ENCODE data around the gene VWF. TPM values are rescaled to one million over a fixed set of nuclear protein-coding genes. Genes with fewer than 3 reads are reported as not detected.

The VWF gene
- total and polyA plus RNA-seq, 2 of the 4 experiments (the other 2 are of a cell fraction): under 0.01 to 0.09 TPM

DNA sequence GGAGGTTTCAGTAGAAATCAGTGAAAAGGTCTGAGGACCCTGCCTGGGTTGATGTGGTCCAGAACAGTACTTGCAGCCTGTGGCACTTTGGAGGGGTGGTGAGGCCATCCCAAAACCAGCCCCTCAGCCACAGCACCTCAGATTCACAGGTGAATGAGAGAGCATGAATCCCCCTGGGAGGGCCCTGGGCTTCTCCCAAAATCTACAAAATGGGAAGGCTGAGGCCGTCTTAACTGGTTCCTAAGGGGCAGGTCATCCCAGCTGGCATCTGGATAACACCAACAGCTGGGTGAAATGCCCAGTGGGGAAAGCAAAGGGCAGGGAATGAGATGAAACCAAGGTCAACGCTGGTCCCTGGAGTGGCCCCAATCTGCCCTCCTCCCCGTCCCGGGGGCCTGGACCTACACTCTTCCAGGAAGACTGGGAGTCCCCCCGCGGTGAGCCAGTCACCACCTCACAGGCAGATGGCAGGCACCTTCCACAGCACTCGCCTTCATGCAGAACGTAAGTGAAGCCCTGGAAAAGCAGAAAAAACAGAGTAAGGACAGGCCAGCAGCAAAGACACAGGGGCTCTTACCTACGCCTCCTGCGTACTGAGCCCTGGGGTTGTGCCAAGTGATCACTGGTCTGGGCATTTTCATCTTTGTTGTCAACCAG lies 153.1 kb downstream of the VWF start:
- Histone ChIP-seq H3K4me2 (ENCODE audit: low read depth, low read length) (no peak overlapping the region), H3K23ac (ENCODE audit: low read depth, low read length) (no peak overlapping the region), H2AFZ (replicated peaks; ENCODE audit: low read length, poor library complexity) (no peak overlapping the region), H3K14ac (replicated peaks; ENCODE audit: low read depth, low read length) (no peak overlapping the region), H2BK120ac (ENCODE audit: low read depth, low read length) (no peak overlapping the region), H2AK9ac (replicated peaks; ENCODE audit: low read depth, low read length, poor library complexity) (no peak overlapping the region), H3K4me1 (ENCODE audit: control insufficient read depth, insufficient read depth, low read length) (no peaks in the 10 kb centered on the region), H3K36me3 (ENCODE audit: control insufficient read depth, insufficient read depth, low read length) (no peaks in the 10 kb centered on the region), H4K91ac (ENCODE audit: insufficient read depth, low read depth, low read length) (no peak overlapping the region), H3K4me3 (ENCODE audit: insufficient read depth, low read depth, low read length) (no peak overlapping the region), H4K20me1 (ENCODE audit: insufficient read depth, low read length) (no peaks in the 10 kb centered on the region), H3K27me3 (ENCODE audit: control insufficient read depth, insufficient read depth, low read length) (peaks cover 62% of the 10 kb centered on the region), H3K9me1 (ENCODE audit: insufficient read depth, low read length) (no peaks in the 10 kb centered on the region), H3K56ac (ENCODE audit: extremely low read depth, insufficient read depth, low read length) (no peak overlapping the region), H3K9me3 (ENCODE audit: control insufficient read depth, insufficient read depth, low read length) (no peaks in the 10 kb centered on the region), H2BK15ac (ENCODE audit: low read depth, low read length) (no peak overlapping the region), H4K8ac (ENCODE audit: low read depth in 2 of 2, low read length in 2 of 2) (no peak overlapping the region), H3K4ac (ENCODE audit: low read depth, low read length) (no peak overlapping the region), H4K5ac (ENCODE audit: low read depth, low read length) (no peak overlapping the region), H2BK5ac (ENCODE audit: low read depth, low read length, poor library complexity, severe bottlenecking) (no peak overlapping the region), H3K27ac (ENCODE audit: insufficient read depth, low read length) (no peak overlapping the region), H2AK5ac (ENCODE audit: low read depth, low read length) (no peak overlapping the region), H3K79me1 (ENCODE audit: low read depth in 1 of 2, low read length in 2 of 2) (no peaks in the 10 kb centered on the region), H3K9ac (ENCODE audit: low read depth, low read length) (no peak overlapping the region), H2BK20ac (ENCODE audit: low read depth, low read length) (no peak overlapping the region), H3K18ac (ENCODE audit: low read depth, low read length) (no peak overlapping the region)
- TF ChIP-seq POLR2A (IDR thresholded peaks at IDR 0.05; ENCODE audit: low read depth, low read length) (no peak), CHD1 (IDR thresholded peaks at IDR 0.05; ENCODE audit: low read depth, low read length) (no peak), MXI1 (IDR thresholded peaks at IDR 0.05; ENCODE audit: borderline replicate concordance, low read depth, low read length) (no peak), NFE2L2 (IDR thresholded peaks at IDR 0.05; ENCODE audit: low read depth, low read length) (no peak), BHLHE40 (IDR thresholded peaks at IDR 0.05; ENCODE audit: low read depth, low read length) (no peak), RAD21 (IDR thresholded peaks at IDR 0.05; ENCODE audit: low read length) (no peak), RCOR1 (IDR thresholded peaks at IDR 0.05; ENCODE audit: insufficient replicate concordance, low read length) (no peak), RFX5 (IDR thresholded peaks at IDR 0.05; ENCODE audit: low read depth, low read length) (no peak), MAFK (IDR thresholded peaks at IDR 0.05; ENCODE audit: low read depth, low read length) (no peak), SMC3 (IDR thresholded peaks at IDR 0.05; ENCODE audit: low read depth, low read length) (no peak), FOS (IDR thresholded peaks at IDR 0.05; ENCODE audit: low read depth, low read length) (no peak), CEBPB (IDR thresholded peaks at IDR 0.05; ENCODE audit: low read depth, low read length) (no peak), MAZ (IDR thresholded peaks at IDR 0.05; ENCODE audit: borderline replicate concordance, low read depth, low read length) (no peak)
- TF ChIP-seq, protein P1, sequence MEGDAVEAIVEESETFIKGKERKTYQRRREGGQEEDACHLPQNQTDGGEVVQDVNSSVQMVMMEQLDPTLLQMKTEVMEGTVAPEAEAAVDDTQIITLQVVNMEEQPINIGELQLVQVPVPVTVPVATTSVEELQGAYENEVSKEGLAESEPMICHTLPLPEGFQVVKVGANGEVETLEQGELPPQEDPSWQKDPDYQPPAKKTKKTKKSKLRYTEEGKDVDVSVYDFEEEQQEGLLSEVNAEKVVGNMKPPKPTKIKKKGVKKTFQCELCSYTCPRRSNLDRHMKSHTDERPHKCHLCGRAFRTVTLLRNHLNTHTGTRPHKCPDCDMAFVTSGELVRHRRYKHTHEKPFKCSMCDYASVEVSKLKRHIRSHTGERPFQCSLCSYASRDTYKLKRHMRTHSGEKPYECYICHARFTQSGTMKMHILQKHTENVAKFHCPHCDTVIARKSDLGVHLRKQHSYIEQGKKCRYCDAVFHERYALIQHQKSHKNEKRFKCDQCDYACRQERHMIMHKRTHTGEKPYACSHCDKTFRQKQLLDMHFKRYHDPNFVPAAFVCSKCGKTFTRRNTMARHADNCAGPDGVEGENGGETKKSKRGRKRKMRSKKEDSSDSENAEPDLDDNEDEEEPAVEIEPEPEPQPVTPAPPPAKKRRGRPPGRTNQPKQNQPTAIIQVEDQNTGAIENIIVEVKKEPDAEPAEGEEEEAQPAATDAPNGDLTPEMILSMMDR (conservative IDR thresholded peaks at IDR 0.05; ENCODE audit: low read depth, low read length): no peak
- TF ChIP-seq, protein P2, sequence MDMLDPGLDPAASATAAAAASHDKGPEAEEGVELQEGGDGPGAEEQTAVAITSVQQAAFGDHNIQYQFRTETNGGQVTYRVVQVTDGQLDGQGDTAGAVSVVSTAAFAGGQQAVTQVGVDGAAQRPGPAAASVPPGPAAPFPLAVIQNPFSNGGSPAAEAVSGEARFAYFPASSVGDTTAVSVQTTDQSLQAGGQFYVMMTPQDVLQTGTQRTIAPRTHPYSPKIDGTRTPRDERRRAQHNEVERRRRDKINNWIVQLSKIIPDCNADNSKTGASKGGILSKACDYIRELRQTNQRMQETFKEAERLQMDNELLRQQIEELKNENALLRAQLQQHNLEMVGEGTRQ (IDR thresholded peaks at IDR 0.05; ENCODE audit: low read depth, low read length): no peak
- TF ChIP-seq, protein P3, sequence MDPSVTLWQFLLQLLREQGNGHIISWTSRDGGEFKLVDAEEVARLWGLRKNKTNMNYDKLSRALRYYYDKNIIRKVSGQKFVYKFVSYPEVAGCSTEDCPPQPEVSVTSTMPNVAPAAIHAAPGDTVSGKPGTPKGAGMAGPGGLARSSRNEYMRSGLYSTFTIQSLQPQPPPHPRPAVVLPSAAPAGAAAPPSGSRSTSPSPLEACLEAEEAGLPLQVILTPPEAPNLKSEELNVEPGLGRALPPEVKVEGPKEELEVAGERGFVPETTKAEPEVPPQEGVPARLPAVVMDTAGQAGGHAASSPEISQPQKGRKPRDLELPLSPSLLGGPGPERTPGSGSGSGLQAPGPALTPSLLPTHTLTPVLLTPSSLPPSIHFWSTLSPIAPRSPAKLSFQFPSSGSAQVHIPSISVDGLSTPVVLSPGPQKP (IDR thresholded peaks at IDR 0.05; ENCODE audit: borderline replicate concordance, low read depth, low read length): no peak
- CTCF ChIA-PET: no interaction called here
- POLR2A ChIA-PET (ENCODE audit: unreplicated experiment): no interaction called here
- ATAC-seq (ENCODE audit: low read depth): no peak
- WGBS, 2 experiments (ENCODE audit: extremely low coverage in 2 of 2, insufficient read length in 1 of 2): 67% methylated on average over 5 of the region's 10 CpGs; no CpG with 5 or more reads in 1 of the 2 experiments
- no peak for DNase-seq
- dilution Hi-C loops (cut with HindIII; ENCODE audit: low sequenced_read_pairs, unreplicated experiment): no loop called here
- BruUV-seq (replicated peaks): no TSS peak
- intact Hi-C loops (cut with micrococcal nuclease): no loop called here
- in situ Hi-C loops (cut with MboI; ENCODE audit: low sequenced_read_pairs): no loop called here

Measured in IMR-90 (cell line).